PC-9 (cell line): ENCODE data around the gene EIF4E1B. TPM values are rescaled to one million over a fixed set of nuclear protein-coding genes. Genes with fewer than 3 reads are reported as not detected.

Source experiments
- BruUV-seq: library from RNA; stranded (reverse); fragments of 400-500 nt; replicated peaks from 2 replicates; lab custom pipeline; 2021; lab: Mats Ljungman, UMichigan
- CTCF ChIA-PET: fragments of 300-600 bp; sonication (Branson Sonifier 250); formaldehyde crosslinking; loops from one replicate; lab custom pipeline; 2022; ENCODE audit warnings: antibody characterized with exemption; lab: Charles Lee
- POLR2A ChIA-PET: fragments of 300-600 bp; sonication (Branson Sonifier 250); formaldehyde crosslinking; loops from one replicate; lab custom pipeline; 2022; ENCODE audit warnings: antibody characterized with exemption; ENCODE audit not compliant: unreplicated experiment; lab: Charles Lee
- DNase-seq, 2 experiments: peaks; one replicate each; pipeline versions ENCODE4 v3.0.0 to v3.0.0-alpha.2; 2015 to 2022; ENCODE audit warnings: mixed read lengths in 1 of 2
- H2AFZ ChIP-seq: fragments of 200-600 bp; sonication (generic); 2 replicates; pipeline ENCODE4 v1.8.1; 2017; ENCODE audit warnings: antibody characterized with exemption
- H3F3A ChIP-seq: fragments of 200-600 bp; sonication (generic); 2 replicates; pipeline ENCODE4 v1.8.1; 2017; ENCODE audit warnings: antibody characterized with exemption, mild to moderate bottlenecking, low read depth; ENCODE audit not compliant: insufficient read depth
- H3K27ac ChIP-seq: fragments of 200-600 bp; sonication (generic); 2 replicates; pipeline ENCODE4 v1.6.1; 2016; ENCODE audit warnings: mixed run types
- H3K27me3 ChIP-seq: fragments of 200-600 bp; sonication (generic); 2 replicates; pipeline ENCODE4 v1.6.1; 2016; ENCODE audit warnings: low read depth, mixed run types; ENCODE audit not compliant: insufficient read depth
- H3K36me3 ChIP-seq: fragments of 200-600 bp; sonication (generic); 2 replicates; pipeline ENCODE4 v1.6.1; 2016; ENCODE audit warnings: low read depth, mixed run types
- H3K4me1 ChIP-seq: fragments of 200-600 bp; sonication (generic); replicated peaks from 2 replicates; pipeline ENCODE4 v1.6.1; 2016; ENCODE audit warnings: mixed run types; ENCODE audit not compliant: insufficient read depth
- H3K4me2 ChIP-seq: fragments of 200-600 bp; sonication (generic); 2 replicates; pipeline ENCODE4 v1.6.1; 2017; ENCODE audit warnings: mixed run types
- H3K4me3 ChIP-seq: fragments of 200-600 bp; sonication (generic); 2 replicates; pipeline ENCODE4 v1.6.1; 2016; ENCODE audit warnings: mixed run types
- H3K79me2 ChIP-seq: fragments of 200-600 bp; sonication (generic); 2 replicates; pipeline ENCODE4 v1.6.1; 2017; ENCODE audit warnings: low read depth, mixed run types
- H3K9me2 ChIP-seq: fragments of 200-600 bp; sonication (generic); 2 replicates; pipeline ENCODE4 v1.8.1; 2017; ENCODE audit warnings: mild to moderate bottlenecking; ENCODE audit not compliant: insufficient read depth
- H3K9me3 ChIP-seq: fragments of 200-600 bp; sonication (generic); 2 replicates; pipeline ENCODE4 v1.8.1; 2016; ENCODE audit warnings: low read depth; ENCODE audit not compliant: insufficient read depth
- H4K20me1 ChIP-seq: fragments of 200-600 bp; sonication (generic); 2 replicates; pipeline ENCODE4 v1.8.1; 2017; ENCODE audit not compliant: insufficient read depth
- CTCF ChIP-seq: fragments of 200-600 bp; sonication (generic); conservative IDR thresholded peaks from 2 replicates; pipeline ENCODE4 v1.6.1; 2017; ENCODE audit warnings: mixed run types, antibody characterized with exemption, mild to moderate bottlenecking, moderate library complexity
- EZH2 ChIP-seq: fragments of 200-600 bp; sonication (generic); IDR thresholded peaks from 2 replicates; pipeline ENCODE4 v1.8.0; 2017; ENCODE audit warnings: antibody characterized with exemption, low read depth
- intact Hi-C: fragments of 100-400 bp; cut with micrococcal nuclease; formaldehyde crosslinking; loops from one replicate; pipeline ENCODE4 v1.10.0; 2022; ENCODE audit not compliant: unreplicated experiment
- total RNA-seq: library from RNA; stranded (reverse); gene quantifications from 2 replicates; pipeline ENCODE4 v1.2.3, GENCODE V29; 2021

Gene EIF4E1B
- total RNA-seq, 1 experiment from 2014 or later: not detected

- Histone ChIP-seq H3K79me2 (no peaks in the 10 kb centered on the region), H3K9me3 (no peaks in the 10 kb centered on the region), H3K4me3 (no peak overlapping the region), H2AFZ (no peak overlapping the region), H4K20me1 (no peaks in the 10 kb centered on the region), H3K4me2 (no peak overlapping the region), H3K4me1 (no peaks in the 10 kb centered on the region), H3K9me2 (no peaks in the 10 kb centered on the region), H3K27me3 (peaks cover 49% of the 10 kb centered on the region), H3K27ac (no peak overlapping the region), H3F3A (0 out of 2 replicates have a peak, but pooled peaks cover 6% of the 10 kb centered on the region), H3K36me3 (no peaks in the 10 kb centered on the region)
- DNase-seq: no peak
- BruUV-seq: no TSS peak
- POLR2A ChIA-PET: no interaction called here
- CTCF ChIA-PET: no interaction called here
- TF ChIP-seq EZH2 (no peak), CTCF (no peak)
- intact Hi-C loops: no loop called here
Measured at GRCh38 chr5:176631383-176632200, 1.1 kb downstream of the EIF4E1B start.

GRCh38 chr5:176632745-176633144 is 2.3 kb downstream of the EIF4E1B start:
- BruUV-seq: no TSS peak
- no peaks in the 10 kb centered on the region for H3K79me2 ChIP-seq
- ChIA-PET POLR2A (no interaction called here), CTCF (no interaction called here)
- no peaks in the 10 kb centered on the region for H3K36me3 ChIP-seq
- no peak overlapping the region for H2AFZ ChIP-seq
- H3K4me3 ChIP-seq: no peak overlapping the region
- no peaks in the 10 kb centered on the region for H3K4me1 ChIP-seq
- H3K27me3 ChIP-seq: peaks cover 51% of the 10 kb centered on the region
- 0 out of 2 replicates have a peak, but pooled peaks cover 6% of the 10 kb centered on the region for H3F3A ChIP-seq
- H3K27ac ChIP-seq: no peak overlapping the region
- DNase-seq: no peak
- no peaks in the 10 kb centered on the region for H4K20me1 ChIP-seq
- H3K4me2 ChIP-seq: no peak overlapping the region
- no peaks in the 10 kb centered on the region for H3K9me2 ChIP-seq
- TF ChIP-seq CTCF (no peak), EZH2 (no peak)
- intact Hi-C loops: no loop called here
- no peaks in the 10 kb centered on the region for H3K9me3 ChIP-seq

DNA sequence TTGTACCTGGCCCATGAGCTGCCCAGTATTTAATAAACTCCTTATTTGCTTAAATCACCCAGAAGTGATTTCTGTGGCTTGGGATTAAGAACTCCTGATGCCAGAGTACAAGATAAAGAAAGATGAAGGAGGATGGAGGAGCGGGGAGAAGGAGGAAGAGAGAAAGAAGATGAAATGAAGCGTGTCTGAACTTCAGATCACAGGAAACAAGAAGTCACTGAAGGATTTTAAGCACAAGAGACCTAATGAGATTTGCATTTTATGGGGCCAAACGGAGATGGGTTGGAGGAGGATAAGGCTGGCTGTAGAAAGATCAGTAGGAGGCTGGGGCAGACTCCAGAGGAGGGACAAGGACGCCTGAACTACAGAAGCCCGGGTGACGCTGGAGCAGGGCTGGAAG is 3.1 kb downstream of the EIF4E1B start:
- no peaks in the 10 kb centered on the region for H3K9me2 ChIP-seq
- no peaks in the 10 kb centered on the region for H3K79me2 ChIP-seq
- no peaks in the 10 kb centered on the region for H3K36me3 ChIP-seq
- no peaks in the 10 kb centered on the region for H3K9me3 ChIP-seq
- H3K27ac ChIP-seq: no peak overlapping the region
- H3F3A ChIP-seq: 0 out of 2 replicates have a peak, but pooled peaks cover 4% of the 10 kb centered on the region
- H3K4me1 ChIP-seq: no peaks in the 10 kb centered on the region
- H3K4me2 ChIP-seq: no peak overlapping the region
- no peak for TF ChIP-seq EZH2
- no peak for TF ChIP-seq CTCF
- H3K27me3 ChIP-seq: peaks cover 51% of the 10 kb centered on the region
- CTCF ChIA-PET: interaction anchor here (0.6 kb wide), 1 partner anchor 930 kb away, joined by 3 read pairs; no protein-coding TSS in a partner anchor
- H2AFZ ChIP-seq: no peak overlapping the region
- no peaks in the 10 kb centered on the region for H4K20me1 ChIP-seq
- no peak for DNase-seq
- intact Hi-C loops: no loop called here
- POLR2A ChIA-PET: no interaction called here
- H3K4me3 ChIP-seq: no peak overlapping the region
- BruUV-seq: no TSS peak
